Measurements from ENCODE around the gene HIBADH.
"Not testable (repeated sequence)": the region's sequence is repeated elsewhere in the genome, so short reads cannot be mapped to it uniquely, and the experiment has no call there.

The HIBADH gene

GRCh38 chr7:27602766-27603165 is 59.9 kb downstream of the HIBADH start:
- no peak for DNase-seq (ENCODE audit: low read depth in 3 of 3)

GRCh38 chr7:27601217-27601616 is 61.5 kb downstream of the HIBADH start:
- DNase-seq (ENCODE audit: low read depth in 3 of 3) = no peak

GRCh38 chr7:27600247-27600646 is 62.4 kb downstream of the HIBADH start:
- DNase-seq (ENCODE audit: low read depth in 3 of 3) = no peak

GRCh38 chr7:27595009-27595408 is 67.7 kb downstream of the HIBADH start:
- no peak for DNase-seq (ENCODE audit: low read depth in 3 of 3)

- no peak for DNase-seq (ENCODE audit: low read depth in 3 of 3)
Observed at GRCh38 chr7:27593226-27593625, 69.5 kb downstream of the HIBADH start.

GRCh38 chr7:27590416-27590815 is 72.3 kb downstream of the HIBADH start:
- DNase-seq (ENCODE audit: low read depth in 3 of 3) = no peak

- no peak for DNase-seq (ENCODE audit: low read depth in 3 of 3)
Observed at GRCh38 chr7:27587429-27587828, 75.3 kb downstream of the HIBADH start.

- no peak for DNase-seq (ENCODE audit: low read depth in 3 of 3)
Observed at GRCh38 chr7:27586825-27587224, 75.9 kb downstream of the HIBADH start.

- no peak for DNase-seq (ENCODE audit: low read depth in 3 of 3)
Observed at GRCh38 chr7:27585781-27586447, 76.8 kb downstream of the HIBADH start.

GRCh38 chr7:27581906-27582305 is 80.8 kb downstream of the HIBADH start:
- no peak for DNase-seq (ENCODE audit: low read depth in 3 of 3)

- DNase-seq (ENCODE audit: low read depth in 3 of 3) = no peak
Observed at GRCh38 chr7:27581119-27581518, 81.6 kb downstream of the HIBADH start.

- DNase-seq (ENCODE audit: low read depth in 3 of 3) = no peak
Observed at GRCh38 chr7:27579565-27579964, 83.1 kb downstream of the HIBADH start.

GRCh38 chr7:27578169-27578568 is 84.5 kb downstream of the HIBADH start:
- DNase-seq (ENCODE audit: low read depth in 3 of 3) = not testable (repeated sequence)

GRCh38 chr7:27576360-27576944 is 86.2 kb downstream of the HIBADH start:
- no peak for DNase-seq (ENCODE audit: low read depth in 3 of 3)

- no peak for DNase-seq (ENCODE audit: low read depth in 3 of 3)
Observed at GRCh38 chr7:27575613-27576012, 87.1 kb downstream of the HIBADH start.

GRCh38 chr7:27569106-27569505 is 93.6 kb downstream of the HIBADH start:
- DNase-seq (ENCODE audit: low read depth in 3 of 3) = no peak

GRCh38 chr7:27567266-27567665 is 95.4 kb downstream of the HIBADH start:
- no peak for DNase-seq (ENCODE audit: low read depth in 3 of 3)

- no peak for DNase-seq (ENCODE audit: low read depth in 3 of 3)
Observed at GRCh38 chr7:27564881-27565482, 97.7 kb downstream of the HIBADH start.

- DNase-seq (ENCODE audit: low read depth in 3 of 3) = no peak
Observed at GRCh38 chr7:27560706-27561235, 101.9 kb downstream of the HIBADH start.

- DNase-seq (ENCODE audit: low read depth in 3 of 3) = no peak
Observed at GRCh38 chr7:27555670-27556069, 107.0 kb downstream of the HIBADH start.

- no peak for DNase-seq (ENCODE audit: low read depth in 3 of 3)
Observed at GRCh38 chr7:27554826-27555225, 107.9 kb downstream of the HIBADH start.

GRCh38 chr7:27553273-27553672 is 109.4 kb downstream of the HIBADH start:
- DNase-seq (ENCODE audit: low read depth in 3 of 3) = no peak

- no peak for DNase-seq (ENCODE audit: low read depth in 3 of 3)
Observed at GRCh38 chr7:27551803-27552400, 110.8 kb downstream of the HIBADH start.

All from stimulated activated CD4-positive, alpha-beta T cell treated with anti-CD3 and anti-CD28 coated beads, TNF-alpha, amount 100 ng/mL, for 4 hours (primary cell).